ENCODE measurements around the gene DERL2.
A peak's percentile ranks its signal among the peaks of the same experiment; 100 is the strongest.

Gene DERL2

GRCh38 chr17:5501685-5502084 is 15.7 kb upstream of the DERL2 start:
- DNase-seq (ENCODE audit: low read depth, low spot score): no peak

GRCh38 chr17:5500589-5501391 is 14.8 kb upstream of the DERL2 start:
- DNase-seq (ENCODE audit: low read depth, low spot score): peak; percentile 55

GRCh38 chr17:5500247-5500588 is 14.2 kb upstream of the DERL2 start:
- no peak for DNase-seq (ENCODE audit: low read depth, low spot score)

GRCh38 chr17:5499476-5500231 is 13.7 kb upstream of the DERL2 start:
- no peak for DNase-seq (ENCODE audit: low read depth, low spot score)

GRCh38 chr17:5492970-5493369 is 7.0 kb upstream of the DERL2 start:
- no peak for DNase-seq (ENCODE audit: low read depth, low spot score)

- DNase-seq (ENCODE audit: low read depth, low spot score): no peak
Measured at GRCh38 chr17:5488752-5489151, 2.8 kb upstream of the DERL2 start.

- peak; percentile 95 for DNase-seq (ENCODE audit: low read depth, low spot score)
Measured at GRCh38 chr17:5486206-5487124, 487 bp upstream of the DERL2 start, which contains the start of gene MIS12. TSS of gene MIS12 (plus strand) at chr17:5486566. CDS start at chr17:5488863, 2,297 bp downstream.

- no peak for DNase-seq (ENCODE audit: low read depth, low spot score)
Measured at GRCh38 chr17:5481451-5481850, 4.5 kb downstream of the DERL2 start.

- no peak for DNase-seq (ENCODE audit: low read depth, low spot score)
Measured at GRCh38 chr17:5480962-5481361, 5.0 kb downstream of the DERL2 start.

- DNase-seq (ENCODE audit: low read depth, low spot score): no peak
Measured at GRCh38 chr17:5478992-5479391, 7.0 kb downstream of the DERL2 start.

GRCh38 chr17:5473906-5474305 is 12.1 kb downstream of the DERL2 start:
- DNase-seq (ENCODE audit: low read depth, low spot score): no peak

- no peak for DNase-seq (ENCODE audit: low read depth, low spot score)
Measured at GRCh38 chr17:5472511-5472910, 13.5 kb downstream of the DERL2 start.

GRCh38 chr17:5468075-5468473 is 17.9 kb downstream of the DERL2 start:
- DNase-seq (ENCODE audit: low read depth, low spot score): no peak

GRCh38 chr17:5467416-5467815 is 18.6 kb downstream of the DERL2 start:
- no peak for DNase-seq (ENCODE audit: low read depth, low spot score)

- DNase-seq (ENCODE audit: low read depth, low spot score): no peak
Measured at GRCh38 chr17:5466295-5466694, 19.7 kb downstream of the DERL2 start.

- DNase-seq (ENCODE audit: low read depth, low spot score): no peak
Measured at GRCh38 chr17:5464717-5465507, 21.1 kb downstream of the DERL2 start.

- DNase-seq (ENCODE audit: low read depth, low spot score): no peak
Measured at GRCh38 chr17:5446786-5447185, 39.2 kb downstream of the DERL2 start.

- no peak for DNase-seq (ENCODE audit: low read depth, low spot score)
Measured at GRCh38 chr17:5444209-5444608, 41.8 kb downstream of the DERL2 start.

- DNase-seq (ENCODE audit: low read depth, low spot score): no peak
Measured at GRCh38 chr17:5443728-5444127, 42.2 kb downstream of the DERL2 start.

GRCh38 chr17:5439446-5439764 is 46.6 kb downstream of the DERL2 start:
- DNase-seq (ENCODE audit: low read depth, low spot score): no peak

- peak; percentile 81 for DNase-seq (ENCODE audit: low read depth, low spot score)
Measured at GRCh38 chr17:5438716-5439445, 47.1 kb downstream of the DERL2 start, which contains the start of gene C1QBP. TSS of gene C1QBP (minus strand) at chr17:5439155. CDS start at chr17:5439073, 82 bp downstream.
